Breast epithelium (tissue), 3 donors: ENCODE measurements around the gene SKP1.
A peak's percentile ranks its signal among the peaks of the same experiment; 100 is the strongest.

Source experiments
- CTCF ChIP-seq, 3 donors: fragments of 450-650 bp; IDR thresholded peaks; one replicate each; pipeline ENCODE4 v1.5.1; 2016 to 2017; ENCODE audit warnings: antibody characterized with exemption in 3 of 3, mild to moderate bottlenecking in 3 of 3, moderate library complexity in 3 of 3
- POLR2A ChIP-seq: fragments of 450-650 bp; IDR thresholded peaks from one replicate; pipeline ENCODE4 v1.6.1; 2016; ENCODE audit warnings: antibody characterized with exemption, mild to moderate bottlenecking, moderate library complexity
- POLR2AphosphoS5 ChIP-seq, 3 donors: sonication (generic); formaldehyde crosslinking; IDR thresholded peaks; one replicate each; pipeline ENCODE4 v1.6.1; 2017; ENCODE audit warnings: antibody characterized with exemption in 3 of 3

- no peak for TF ChIP-seq POLR2A
- TF ChIP-seq CTCF (IDR thresholded peaks at IDR 0.05), result peak; percentile 59 to 88 (median 76)
- TF ChIP-seq POLR2AphosphoS5 (IDR thresholded peaks at IDR 0.05), result no peak
Observed at GRCh38 chr5:134184155-134185135, 7.7 kb upstream of the SKP1 start.
